ACHN (cell line): ENCODE results near the gene IRF4.

ENCODE experiments used
- DNase-seq: peaks from one replicate; pipeline ENCODE4 v3.0.0-alpha.2; 2015
- in situ Hi-C: cut with HindIII; loops from 2 replicates; pipeline ENCODE4 v1.10.0; 2017; ENCODE audit warnings: low sequenced_read_pairs, low pct_ligation_motif_present, low pct_unique_long_range_greater_than_20kb

Gene IRF4

DNA sequence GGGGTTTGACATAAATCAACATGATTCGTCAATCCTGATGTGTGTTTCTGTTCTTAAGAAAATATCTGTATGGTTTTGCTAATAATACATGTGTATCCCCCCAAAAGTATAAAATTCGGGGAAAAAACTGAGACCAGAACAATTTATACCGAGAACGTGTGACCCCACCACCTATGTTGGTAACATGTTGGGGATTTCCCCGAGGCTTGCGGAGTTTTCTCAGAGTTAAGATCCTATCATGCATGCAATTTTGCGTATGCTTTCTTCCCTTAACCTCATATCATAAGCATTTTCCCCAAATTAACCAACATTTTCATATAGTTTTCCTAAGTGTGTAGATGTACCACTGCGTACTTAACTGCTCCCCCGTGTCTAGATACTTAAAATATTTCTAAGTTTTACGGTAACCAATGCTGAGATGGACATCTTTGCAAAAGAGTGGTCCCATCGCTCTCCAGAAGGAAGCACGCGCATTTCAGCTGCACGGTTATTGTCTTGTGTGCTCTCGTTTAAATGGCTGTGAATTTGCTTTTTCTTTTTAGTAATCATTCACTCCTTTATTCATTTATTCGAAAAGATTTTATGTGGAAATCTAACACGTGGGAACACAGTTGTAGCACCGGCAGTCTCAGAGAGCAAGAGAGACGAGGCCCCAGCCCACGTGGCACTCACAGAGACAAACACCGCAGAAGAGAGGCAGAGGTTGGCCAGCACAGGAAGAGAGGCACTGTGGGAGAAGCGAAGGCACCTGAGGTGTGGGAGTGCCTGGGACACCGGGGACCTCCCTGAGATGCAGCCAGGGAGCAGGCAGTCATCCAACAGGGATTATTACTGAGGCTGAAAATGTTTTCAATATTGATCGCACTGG lies 13.2 kb upstream of the IRF4 start:
- in situ Hi-C loops, result no loop called here
- DNase-seq, result no peak

DNA sequence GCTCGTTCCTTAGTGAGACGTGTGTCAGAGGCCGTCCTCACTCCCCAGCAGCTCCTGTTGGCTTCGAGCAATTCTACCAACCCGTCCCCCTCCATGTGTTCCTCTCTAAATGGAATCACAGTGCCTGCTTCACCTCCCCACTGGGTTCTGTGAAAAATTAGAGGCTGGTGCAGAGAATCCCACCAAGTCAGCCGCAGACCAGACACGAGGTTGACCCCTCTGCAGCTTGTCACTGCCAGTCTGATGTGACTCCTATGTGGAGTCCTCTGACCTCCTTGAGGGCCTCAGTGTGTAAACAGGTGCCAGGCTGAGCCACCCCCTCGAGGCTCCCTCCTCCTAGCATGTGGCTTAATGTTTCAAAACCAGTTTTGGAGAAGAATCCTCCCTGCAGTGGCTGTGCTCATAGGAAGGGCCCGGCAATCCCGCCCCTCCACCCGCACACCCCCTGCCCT lies 12.6 kb upstream of the IRF4 start:
- in situ Hi-C loops, result no loop called here
- DNase-seq, result no peak

DNA sequence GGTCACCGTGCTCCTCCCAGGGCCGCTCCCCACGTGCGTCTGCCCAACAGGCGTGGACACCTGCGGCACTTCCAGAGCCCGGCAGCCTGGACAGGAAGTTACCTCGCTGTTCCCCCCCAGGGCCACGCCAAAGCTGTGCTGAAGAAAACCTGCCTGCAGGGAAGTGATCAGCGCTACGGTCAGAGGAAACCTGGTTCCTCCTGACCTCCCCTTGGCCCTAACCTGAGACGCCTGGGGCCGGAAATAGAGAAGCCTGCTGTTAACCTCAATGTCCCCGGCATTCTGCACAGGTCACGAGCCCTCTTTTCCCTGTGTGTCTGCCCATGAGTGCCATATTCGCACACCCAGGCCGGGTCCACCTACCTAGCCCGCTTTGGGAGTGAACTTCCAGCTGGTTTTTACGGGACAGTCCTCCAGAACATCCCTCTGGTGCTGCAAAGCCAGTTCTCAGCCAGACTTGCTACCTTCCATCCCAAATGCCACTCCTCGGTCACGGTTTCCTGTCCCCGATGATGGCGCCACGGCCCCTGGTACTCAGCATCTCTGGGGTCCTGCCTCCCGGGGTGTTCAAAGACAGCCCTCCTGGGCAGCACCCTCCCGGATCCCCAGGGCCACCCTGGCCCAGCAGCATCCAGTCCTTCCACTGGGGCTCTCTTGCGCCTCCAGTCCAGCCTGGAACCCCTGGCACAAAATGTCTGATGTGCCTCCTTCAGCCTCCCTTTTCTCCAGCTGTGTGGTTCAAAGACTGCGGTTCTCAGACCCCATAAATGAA lies 12.0 kb upstream of the IRF4 start:
- in situ Hi-C loops, result no loop called here
- no peak for DNase-seq

DNA sequence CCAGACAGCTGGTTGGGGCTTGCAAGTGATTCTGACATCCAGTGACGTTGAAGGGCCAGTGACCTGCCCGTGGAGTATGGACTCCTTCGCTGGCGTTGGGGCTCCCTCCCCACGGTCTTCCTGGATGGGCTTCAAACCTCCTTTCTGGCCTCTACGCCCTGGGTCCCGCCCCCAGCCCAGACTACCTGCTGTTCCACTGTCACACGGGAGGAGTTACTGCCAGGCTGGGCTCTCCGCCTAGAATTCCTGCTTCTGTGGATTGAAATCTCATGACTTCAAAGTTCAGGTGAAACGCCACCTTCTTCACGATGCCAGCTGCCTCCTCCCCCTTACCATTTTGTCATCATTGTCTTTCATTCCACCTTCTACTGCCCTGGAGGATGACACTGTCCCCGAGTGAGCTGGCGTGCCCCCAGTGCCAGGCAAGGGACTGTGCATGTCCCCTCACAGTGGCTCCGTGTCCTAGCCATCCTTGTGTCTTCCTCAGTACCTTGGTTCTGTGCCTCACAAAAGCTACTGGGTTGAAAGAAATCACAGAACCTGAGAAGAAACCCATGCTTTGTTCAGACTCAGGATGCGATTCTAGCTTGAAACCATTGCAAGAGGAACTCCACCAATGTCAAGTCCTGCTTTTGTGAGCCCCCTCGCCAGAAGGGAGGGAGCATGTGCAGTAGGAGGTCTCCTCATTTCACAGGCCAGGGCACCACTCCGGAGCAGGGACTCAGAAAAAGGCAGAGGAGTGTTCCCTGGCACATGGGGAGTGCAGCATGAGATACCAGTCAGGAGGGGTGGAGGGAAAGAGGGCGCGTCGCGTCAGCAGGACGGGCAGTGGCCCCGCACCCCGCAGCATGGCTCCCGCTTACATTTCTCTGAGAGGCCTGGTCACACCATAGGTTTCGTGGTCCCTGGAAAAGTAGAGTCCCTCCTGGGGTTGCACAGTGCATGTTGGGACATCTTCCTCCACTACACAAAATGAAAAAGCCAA lies 11.0 kb upstream of the IRF4 start:
- in situ Hi-C loops, result no loop called here
- no peak for DNase-seq

DNA sequence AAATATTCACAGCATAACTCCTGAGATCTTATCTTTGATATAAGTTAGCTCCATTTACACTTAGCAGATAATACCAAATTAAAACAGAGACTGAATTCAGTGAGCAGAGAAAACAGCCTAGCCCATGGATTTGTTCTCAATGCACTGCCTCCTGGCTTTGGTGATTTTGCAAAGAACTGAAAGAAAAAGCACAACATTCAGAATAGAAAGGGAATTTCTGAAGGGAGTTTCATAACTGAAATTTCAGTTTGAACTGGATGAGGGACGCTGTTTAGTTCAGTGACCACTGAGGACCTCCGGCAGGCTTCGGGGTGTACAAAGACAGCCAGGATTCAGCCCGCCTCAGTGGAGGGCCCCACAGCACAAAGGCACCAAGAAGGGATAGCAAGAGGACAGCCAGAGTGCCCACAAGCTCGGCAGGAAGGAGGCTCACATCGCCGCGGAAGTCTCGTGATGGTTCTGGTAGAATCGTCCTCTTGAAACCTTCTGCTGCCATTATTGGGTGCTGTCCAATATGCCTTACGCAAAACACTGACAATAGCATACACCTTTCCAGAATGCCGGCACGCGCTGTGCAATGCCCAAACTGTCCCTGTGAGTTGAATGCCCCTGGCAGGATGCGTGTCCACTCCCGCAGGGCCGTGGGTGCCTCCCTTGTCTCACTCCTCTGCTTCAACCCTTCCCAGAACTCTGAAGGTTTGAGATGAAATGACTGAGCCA lies 9.7 kb upstream of the IRF4 start:
- no peak for DNase-seq
- in situ Hi-C loops, result no loop called here

DNA sequence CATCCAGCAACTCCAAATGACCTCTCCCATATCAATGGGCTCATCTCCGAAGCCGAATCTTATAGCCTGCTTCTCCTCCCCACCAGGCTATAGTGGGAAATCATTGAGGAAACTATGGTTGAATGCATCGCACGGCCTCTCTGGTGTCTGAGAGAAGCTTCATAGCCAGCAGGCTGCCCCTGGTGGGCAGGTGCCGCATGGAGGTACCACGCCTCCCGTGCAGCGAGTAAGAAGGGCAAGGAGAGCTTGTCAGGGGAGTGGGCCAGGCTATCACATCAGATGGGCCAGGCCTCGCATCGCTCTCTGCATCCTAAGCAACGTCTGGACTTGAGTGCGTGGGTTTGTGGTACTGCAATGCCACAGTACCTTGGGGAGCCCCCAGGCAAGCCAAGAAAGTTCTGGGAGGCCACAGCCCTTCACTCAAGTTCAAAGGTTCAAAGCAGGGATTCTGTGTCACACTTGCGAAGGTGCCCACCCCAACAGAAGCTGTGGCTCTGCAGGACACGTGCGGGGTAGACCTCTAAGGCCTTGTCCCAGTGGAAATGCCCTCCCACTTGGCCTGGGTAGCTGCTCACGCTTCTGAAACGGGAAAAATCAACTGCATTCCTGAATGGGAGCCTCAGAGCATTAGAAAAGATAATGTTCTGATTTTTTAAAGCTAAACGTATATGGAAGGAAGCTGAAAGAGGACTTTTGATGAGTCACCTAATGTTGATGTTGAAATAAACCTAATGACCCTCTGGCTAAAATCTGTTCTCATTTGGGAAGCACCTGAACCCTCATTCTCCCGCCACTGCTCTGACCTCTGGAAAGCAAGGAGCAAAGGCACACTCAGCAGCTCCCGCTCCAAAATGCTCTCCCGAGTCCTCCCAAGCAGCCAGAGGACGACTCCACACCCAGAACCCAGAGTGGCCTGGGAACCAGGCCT lies 8.4 kb upstream of the IRF4 start:
- DNase-seq, result no peak
- in situ Hi-C loops, result no loop called here

DNA sequence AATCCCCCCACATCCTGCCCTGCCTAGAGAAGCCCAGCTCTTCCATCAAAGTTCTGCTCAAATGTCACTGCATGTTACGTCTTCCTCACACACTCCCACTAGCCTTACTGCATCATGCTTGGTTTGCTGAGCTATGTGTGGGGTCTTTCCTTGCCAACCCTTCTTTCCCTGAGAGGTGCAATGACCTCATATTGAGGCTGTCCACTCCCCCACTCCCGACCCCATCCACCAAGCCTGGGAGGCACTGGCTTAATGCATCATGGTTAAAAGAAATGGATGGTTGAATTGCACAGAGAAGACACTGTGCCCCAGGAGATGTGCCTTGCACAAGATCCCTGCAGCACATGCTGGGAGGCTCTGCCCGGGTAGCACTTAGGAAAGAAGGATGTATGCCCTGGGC lies 7.7 kb upstream of the IRF4 start:
- in situ Hi-C loops, result no loop called here

DNA sequence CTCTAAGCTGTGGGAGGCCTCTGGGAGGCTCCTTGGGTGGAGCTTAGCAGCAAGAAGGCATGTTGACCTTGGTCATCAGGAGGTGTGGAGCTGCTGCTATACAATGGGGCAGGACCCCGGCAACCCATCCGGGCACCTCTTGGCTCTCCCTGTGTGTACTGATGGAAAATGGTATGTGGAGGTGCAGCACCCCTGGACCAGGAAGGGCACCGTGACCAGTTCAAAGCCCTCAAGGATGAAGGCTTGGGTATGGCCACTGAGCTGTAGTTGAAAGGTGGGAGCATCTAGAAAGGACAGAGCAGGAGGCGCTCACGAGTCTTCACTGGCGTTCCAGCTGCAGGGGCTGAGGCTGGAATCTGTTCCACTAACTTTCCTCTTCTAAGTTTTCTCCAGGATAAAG lies 6.7 kb upstream of the IRF4 start:
- no peak for DNase-seq
- in situ Hi-C loops, result no loop called here

More for the DNA sequence above, 7.7 kb upstream of the IRF4 start:
- no peak for DNase-seq

DNA sequence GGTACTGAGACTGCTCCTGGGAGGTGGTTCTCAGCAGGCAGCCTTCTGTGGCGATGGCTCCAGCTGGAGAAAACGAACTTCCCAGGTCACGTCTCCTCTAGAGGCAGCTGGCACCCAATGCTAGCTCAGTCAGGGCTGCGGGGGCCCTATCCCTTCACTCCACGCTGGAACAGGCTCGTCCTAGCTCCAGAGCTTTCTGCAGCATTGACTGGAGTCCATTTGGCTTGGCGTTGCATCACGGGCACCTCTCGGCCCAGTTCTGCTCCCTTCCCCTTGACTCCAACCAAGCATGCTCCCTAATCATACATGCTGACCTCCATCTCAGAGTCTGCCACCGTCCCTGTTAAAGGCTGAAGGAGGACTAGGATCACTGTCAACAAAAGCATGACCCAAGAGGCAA lies 5.9 kb upstream of the IRF4 start:
- in situ Hi-C loops, result no loop called here
- DNase-seq, result no peak

DNA sequence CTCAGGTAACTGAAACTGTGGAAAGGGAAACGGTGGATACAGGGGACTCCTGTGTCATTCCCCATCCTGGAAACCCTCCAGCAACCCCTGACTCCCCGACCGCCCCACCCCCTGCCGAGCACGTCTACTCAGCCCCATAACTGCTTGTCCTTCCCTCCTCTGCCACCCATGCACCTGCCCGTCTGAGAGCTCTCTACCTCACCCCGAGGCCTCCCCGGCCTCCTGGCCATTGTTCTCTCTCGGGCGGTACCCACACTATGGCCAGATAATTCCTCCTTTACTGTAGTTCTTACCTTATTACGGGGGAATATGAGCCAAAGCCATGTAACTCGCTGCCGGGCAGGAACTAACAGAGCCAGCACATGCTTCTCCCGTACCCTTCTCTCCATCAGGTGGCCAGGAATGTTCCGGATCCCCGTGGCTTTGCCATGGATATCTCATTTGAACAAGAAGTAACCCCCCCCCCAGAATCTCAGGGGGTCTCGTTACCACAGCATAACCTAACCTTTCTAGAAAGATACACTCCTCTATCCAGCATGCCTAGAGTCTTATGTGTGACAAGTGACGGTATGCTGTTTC lies 4.8 kb upstream of the IRF4 start:
- no peak for DNase-seq
- in situ Hi-C loops, result no loop called here

DNA sequence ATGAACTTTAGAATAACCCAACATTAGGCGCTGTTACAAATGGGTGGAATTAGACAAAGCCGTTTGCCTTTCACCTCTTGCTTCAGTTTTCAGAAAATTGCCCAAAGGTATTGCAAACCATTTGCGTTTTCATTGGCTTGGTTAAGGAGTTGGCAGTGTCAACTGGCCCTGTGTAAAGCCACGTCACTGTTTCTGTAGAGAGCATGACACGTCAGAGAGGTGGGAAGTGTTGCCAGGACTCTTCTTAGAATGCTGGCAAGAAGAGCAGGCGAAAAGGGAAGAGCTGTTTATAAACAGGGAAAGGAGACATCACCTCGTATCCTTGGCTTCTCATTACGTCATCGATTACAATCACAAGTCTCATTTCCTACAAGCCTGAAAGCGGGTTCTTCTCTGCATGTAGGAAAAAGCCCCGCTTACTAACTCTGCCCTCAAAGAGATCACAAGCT lies 4.2 kb upstream of the IRF4 start:
- DNase-seq, result no peak
- in situ Hi-C loops, result no loop called here

DNA sequence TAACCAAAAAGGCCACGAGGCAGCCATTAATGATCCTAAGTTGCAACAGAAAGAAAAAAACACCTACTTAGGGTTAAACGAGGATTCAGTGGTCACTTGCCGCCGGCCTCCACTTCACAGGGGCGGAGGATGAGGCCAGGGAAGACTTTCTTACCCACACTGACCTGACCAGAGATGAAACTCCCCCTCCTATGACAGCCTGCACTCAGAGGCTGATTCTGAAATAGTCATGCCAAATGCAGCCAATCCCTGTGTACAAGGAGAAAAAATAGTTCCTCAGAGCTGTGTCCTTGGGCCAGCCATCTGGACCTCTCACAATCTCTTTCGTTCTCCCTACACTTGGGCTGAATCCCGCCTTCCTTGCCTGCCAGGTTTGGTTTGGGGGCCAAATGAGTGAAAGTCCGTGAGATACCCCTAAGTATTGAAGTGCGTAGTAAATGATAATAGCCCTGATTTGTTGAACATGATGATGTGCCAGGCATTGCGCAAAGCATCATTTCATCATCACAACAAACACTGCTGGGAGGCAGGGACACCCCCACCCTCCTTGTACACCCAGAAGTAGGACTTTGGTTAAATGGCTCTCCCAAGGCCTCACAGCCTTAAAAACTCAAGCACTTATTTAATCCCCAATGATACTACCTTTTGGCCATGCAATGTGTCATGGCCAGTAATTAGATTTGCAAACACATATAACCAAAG lies 3.2 kb upstream of the IRF4 start:
- no peak for DNase-seq
- in situ Hi-C loops, result no loop called here

DNA sequence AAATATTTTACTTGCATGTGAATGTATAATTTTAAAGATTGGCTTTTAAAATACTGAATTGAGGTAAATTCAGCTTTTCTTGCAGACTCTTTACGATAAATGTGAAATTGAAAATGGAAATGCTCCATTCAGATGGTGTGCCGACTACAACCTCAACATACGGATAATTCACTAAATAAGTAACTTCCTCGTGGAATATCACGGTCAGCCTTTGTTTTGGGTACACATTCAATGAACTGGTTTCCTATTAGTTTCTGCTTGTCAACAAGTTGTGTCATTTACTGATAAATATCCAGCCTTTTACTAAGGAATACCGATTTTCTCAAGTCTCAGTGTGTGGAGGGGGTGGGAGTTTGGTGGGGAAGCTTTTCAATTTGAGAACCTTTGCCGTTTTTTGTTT lies 2.4 kb upstream of the IRF4 start:
- DNase-seq, result no peak
- in situ Hi-C loops, result no loop called here

DNA sequence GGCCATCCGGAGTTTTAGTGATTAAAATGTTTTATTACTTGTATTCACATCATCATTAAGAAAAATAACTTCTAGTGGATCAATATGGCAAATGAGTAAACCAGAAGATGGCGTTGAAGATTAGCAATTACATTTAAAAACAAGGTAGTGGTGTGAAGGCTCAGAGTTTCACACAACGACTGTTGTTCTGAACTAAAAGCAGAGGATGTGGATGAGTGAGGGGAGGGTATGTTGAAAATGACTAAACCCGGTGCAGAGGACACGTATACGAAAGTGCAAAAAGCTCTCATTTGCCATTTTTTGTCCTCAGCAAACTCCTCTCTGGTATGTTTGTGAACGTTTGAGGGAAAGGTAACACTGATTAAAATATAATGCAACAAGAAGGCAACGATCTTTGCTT lies 1.9 kb upstream of the IRF4 start:
- no peak for DNase-seq
- in situ Hi-C loops, result no loop called here

DNA sequence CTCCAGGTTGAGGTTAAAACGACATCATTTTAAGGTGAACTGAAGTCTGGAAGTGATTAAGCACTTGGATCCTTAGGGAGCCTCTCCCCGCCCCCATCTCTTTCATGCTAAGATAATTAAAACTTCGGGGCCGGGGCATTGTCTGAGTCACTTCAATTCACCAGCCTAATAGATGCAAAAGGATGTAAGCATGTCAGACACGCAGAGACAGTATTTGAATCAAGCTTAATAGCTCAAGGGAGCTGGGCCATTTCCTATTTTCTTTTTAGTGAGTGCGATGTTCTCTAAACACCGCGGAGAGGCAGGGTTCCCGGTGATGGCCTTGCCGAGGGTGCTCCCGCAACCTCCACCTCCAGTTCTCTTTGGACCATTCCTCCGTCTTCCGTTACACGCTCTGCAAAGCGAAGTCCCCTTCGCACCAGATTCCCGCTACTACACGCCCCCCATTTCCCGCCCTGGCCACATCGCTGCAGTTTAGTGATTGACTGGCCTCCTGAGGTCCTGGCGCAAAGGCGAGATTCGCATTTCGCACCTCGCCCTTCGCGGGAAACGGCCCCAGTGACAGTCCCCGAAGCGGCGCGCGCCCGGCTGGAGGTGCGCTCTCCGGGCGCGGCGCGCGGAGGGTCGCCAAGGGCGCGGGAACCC lies 516 bp upstream of the IRF4 start:
- in situ Hi-C loops, result no loop called here
- DNase-seq, result no peak
